Measurements from ENCODE around the gene SARDH. TPM values are rescaled to one million over a fixed set of nuclear protein-coding genes. Genes with fewer than 3 reads are reported as not detected.

The SARDH gene
- total and polyA plus RNA-seq, 2 of the 8 experiments (the other 6 are each of a cell fraction or from before 2014, with no cell fraction given), result 6.4 to 7.4 TPM

DNA sequence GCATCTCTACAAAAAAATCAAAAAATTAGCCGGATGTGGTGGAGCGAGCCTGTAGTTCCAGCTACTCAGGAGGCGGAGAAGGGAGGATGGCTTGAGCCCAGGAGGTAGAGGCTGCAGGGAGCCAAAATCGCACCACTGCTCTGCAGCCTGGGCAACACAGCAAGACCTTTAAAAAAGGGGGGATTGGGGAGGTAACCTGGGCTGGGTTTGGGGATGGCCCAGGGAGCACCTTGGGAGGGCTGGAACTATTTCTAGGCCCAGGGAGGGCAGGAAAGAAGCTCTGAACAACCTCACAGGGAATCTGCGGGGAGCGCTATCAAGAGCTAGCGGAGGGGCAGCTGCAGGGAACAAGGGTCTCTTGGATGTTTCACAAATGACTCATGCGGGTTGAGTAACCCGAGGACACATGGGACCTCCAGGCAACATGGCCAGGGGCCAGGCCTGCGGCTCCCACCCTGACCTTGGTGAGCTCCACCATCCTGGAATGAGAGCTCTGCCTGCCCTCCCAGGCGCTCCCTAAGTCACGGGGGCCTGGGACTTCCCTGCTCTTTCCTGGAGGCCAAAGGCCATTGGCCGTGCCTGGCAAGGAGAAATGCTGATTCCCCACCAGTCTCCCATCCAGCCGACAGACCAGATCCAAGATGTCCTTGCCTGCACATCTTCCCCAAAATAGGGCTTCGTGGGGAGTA, 23.4 kb downstream of the SARDH start:
- no peak overlapping the region for H4K5ac ChIP-seq (ENCODE audit: insufficient read length, low read depth, low read length)

More for the DNA sequence above, 23.4 kb downstream of the SARDH start:
- Histone ChIP-seq H3K14ac (ENCODE audit: insufficient read length) (no peak overlapping the region), H3K23me2 (ENCODE audit: low read depth, low read length) (no peaks in the 10 kb centered on the region), H4K8ac (ENCODE audit: extremely low read depth, insufficient read depth, low read length) (no peak overlapping the region), H3K27ac (ENCODE audit: low read depth, low read length) (no peak overlapping the region), H3K4ac (replicated peaks; ENCODE audit: insufficient read length, low read depth, low read length) (no peak overlapping the region), H4K20me1 (replicated peaks in 1 of 2; ENCODE audit: control insufficient read depth in 1 of 2, insufficient read depth in 2 of 2, low read length in 2 of 2) (peaks cover 0 to 3% of the 10 kb centered on the region in 2 experiments), H3K56ac (replicated peaks; ENCODE audit: insufficient read length, low read depth, low read length) (no peak overlapping the region), H3K79me1 (ENCODE audit: low read depth, low read length) (no peaks in the 10 kb centered on the region), H3K9ac (replicated peaks in 1 of 4; ENCODE audit: extremely low read depth in 1 of 4, low read depth in 3 of 4, low read length in 3 of 4) (no peak overlapping the region), H2BK15ac (ENCODE audit: low read length) (no peak overlapping the region), H2BK12ac (ENCODE audit: low read depth, low read length) (no peak overlapping the region; the same call in 1 of the 2 replicates), H3K4me2 (ENCODE audit: insufficient read depth in 1 of 2, low read depth in 2 of 2, low read length in 2 of 2) (no peak overlapping the region), H3K27me3 (replicated peaks in 1 of 4; ENCODE audit: control insufficient read depth in 3 of 4, extremely low read depth in 1 of 4, insufficient read depth in 3 of 4, low read length in 3 of 4) (no peaks in the 10 kb centered on the region), H3K23ac (ENCODE audit: insufficient read length) (no peak overlapping the region), H3K4me1 (replicated peaks in 1 of 4; ENCODE audit: control insufficient read depth in 3 of 4, insufficient read depth in 4 of 4, low read length in 3 of 4) (peaks cover 0 to 9% (median 3%) of the 10 kb centered on the region in 4 experiments; a peak in 3 of 7 replicates), H4K91ac (replicated peaks; ENCODE audit: insufficient read length, low read length) (no peak overlapping the region), H3K18ac (ENCODE audit: extremely low read depth, low read length) (no peak overlapping the region), H2BK5ac (ENCODE audit: low read depth, low read length) (no peak overlapping the region), H2BK20ac (ENCODE audit: low read length) (no peak overlapping the region), H2BK120ac (replicated peaks; ENCODE audit: low read depth, low read length) (no peak overlapping the region), H2AFZ (ENCODE audit: low read length) (no peak overlapping the region), H3K36me3 (ENCODE audit: control insufficient read depth in 2 of 4, insufficient read depth in 4 of 4, low read length in 3 of 4) (no peaks in the 10 kb centered on the region), H3K79me2 (ENCODE audit: control insufficient read depth in 1 of 2, insufficient read depth in 2 of 2, low read length in 2 of 2) (no peaks in the 10 kb centered on the region), H3K9me3 (ENCODE audit: insufficient read depth in 2 of 2, low read depth in 1 of 2, low read length in 1 of 2) (no peaks in the 10 kb centered on the region), H2AK5ac (ENCODE audit: low read depth, low read length) (no peak overlapping the region), H3K4me3 (ENCODE audit: extremely low read depth in 1 of 4, insufficient read depth in 2 of 4, low read depth in 3 of 4, low read length in 4 of 4) (no peak overlapping the region)
- no peak for DNase-seq (ENCODE audit: low read depth in 1 of 2, low spot score in 2 of 2)
- ChIA-PET POLR2A (ENCODE audit: partially characterized antibody) (interaction anchor here (1.2 kb wide), 1 partner anchor 120 kb away, joined by 3 read pairs; no protein-coding TSS in a partner anchor), CTCF (ENCODE audit: partially characterized antibody) (interaction anchor here (0.9 to 4.7 kb wide), 31 partner anchors 11 to 306 kb away, joined by 3 to 39 read pairs (median 5); partner anchors contain the start of genes ADAMTSL2 and DBH)
- 85% methylated on average over 15 of the region's 15 CpGs; no CpG with 5 or more reads in 1 of the 2 experiments for WGBS, 2 experiments (ENCODE audit: extremely low coverage in 1 of 2, insufficient coverage in 1 of 2, insufficient read length in 1 of 2, insufficient replicate concordance in 2 of 2, low coverage in 1 of 2, low lambda C conversion rate in 2 of 2, missing lambda C conversion rate in 1 of 2)
- no peak for FAIRE-seq
- TF ChIP-seq POU5F1 (IDR thresholded peaks at IDR 0.05; ENCODE audit: low read depth, low read length) (no peak), NRF1 (IDR thresholded peaks at IDR 0.05; ENCODE audit: low read depth, low read length) (no peak)
